ENCODE data around the gene ERN1. TPM values are rescaled to one million over a fixed set of nuclear protein-coding genes. Genes with fewer than 3 reads are reported as not detected.
A peak's percentile ranks its signal among the peaks of the same experiment; 100 is the strongest.

ERN1 gene
- polyA plus RNA-seq, 3 donors = 11.0 to 27.5 (median 13.7) TPM

DNA sequence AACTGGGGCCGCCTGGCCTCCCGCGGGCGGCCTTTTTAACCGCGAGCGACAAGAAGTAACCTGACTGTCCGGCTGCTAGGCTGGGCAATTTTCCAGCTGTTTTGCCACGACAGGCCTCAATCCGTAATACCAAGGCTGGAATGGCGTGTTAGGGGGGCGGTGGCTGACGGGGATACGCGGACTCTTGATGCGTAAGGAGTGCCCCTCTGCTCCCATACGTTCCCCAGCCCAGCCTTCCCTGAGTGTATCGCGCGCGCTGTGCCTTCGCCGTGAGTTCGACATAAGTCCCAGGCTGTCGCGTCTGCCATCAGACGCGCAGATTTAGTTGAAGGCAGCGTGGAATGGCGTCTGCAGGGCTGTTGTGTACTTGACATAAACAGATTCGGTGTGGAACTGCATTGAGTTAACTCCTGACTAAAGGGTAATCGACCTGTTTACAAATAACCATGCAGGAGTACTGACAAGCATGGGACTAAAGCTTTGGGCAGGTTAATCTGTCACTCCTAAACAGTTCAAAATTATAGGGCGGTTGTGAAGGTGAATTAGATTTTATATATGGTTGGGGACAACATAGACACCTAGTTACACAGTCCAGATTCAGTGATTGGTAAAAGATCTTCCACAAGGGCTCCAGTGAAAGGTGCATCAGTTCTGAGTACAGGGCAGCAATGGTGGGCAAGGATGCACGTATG is 16.6 kb upstream of the ERN1 start:
- H3K79me2 ChIP-seq (ENCODE audit: insufficient read depth, low read length) = peaks cover 24% of the 10 kb centered on the region
- H3K4me3 ChIP-seq (replicated peaks in 1 of 3; ENCODE audit: low read depth in 2 of 3, low read length in 3 of 3) = peak overlapping the region; percentile 72 to 95 (median 93)
- peaks cover 0 to 20% of the 10 kb centered on the region in 2 donors for H3K36me3 ChIP-seq (replicated peaks in 1 of 2; ENCODE audit: control insufficient read depth in 1 of 2, insufficient read depth in 2 of 2, low read length in 2 of 2)
- H3K4me2 ChIP-seq (replicated peaks; ENCODE audit: extremely low read depth, low read length, poor library complexity, severe bottlenecking) = peak overlapping the region; percentile 79
- H3K9me3 ChIP-seq (replicated peaks in 1 of 2; ENCODE audit: control insufficient read depth in 1 of 2, insufficient read depth in 1 of 2, low read length in 2 of 2) = no peaks in the 10 kb centered on the region
- Mint-ChIP-seq H3K27ac (no peak overlapping the region), H3K27me3 (ENCODE audit: low read depth in 3 of 3) (no peaks in the 10 kb centered on the region), H3K4me1 (peaks cover 24% of the 10 kb centered on the region), H3K9me3 (no peaks in the 10 kb centered on the region), H3K36me3 (peaks cover 12 to 19% of the 10 kb centered on the region in 2 donors), H3K4me3 (no peak overlapping the region)
- peaks cover 4% of the 10 kb centered on the region for H4K20me1 ChIP-seq (ENCODE audit: insufficient read depth, low read length)
- TF ChIP-seq, protein P1, sequence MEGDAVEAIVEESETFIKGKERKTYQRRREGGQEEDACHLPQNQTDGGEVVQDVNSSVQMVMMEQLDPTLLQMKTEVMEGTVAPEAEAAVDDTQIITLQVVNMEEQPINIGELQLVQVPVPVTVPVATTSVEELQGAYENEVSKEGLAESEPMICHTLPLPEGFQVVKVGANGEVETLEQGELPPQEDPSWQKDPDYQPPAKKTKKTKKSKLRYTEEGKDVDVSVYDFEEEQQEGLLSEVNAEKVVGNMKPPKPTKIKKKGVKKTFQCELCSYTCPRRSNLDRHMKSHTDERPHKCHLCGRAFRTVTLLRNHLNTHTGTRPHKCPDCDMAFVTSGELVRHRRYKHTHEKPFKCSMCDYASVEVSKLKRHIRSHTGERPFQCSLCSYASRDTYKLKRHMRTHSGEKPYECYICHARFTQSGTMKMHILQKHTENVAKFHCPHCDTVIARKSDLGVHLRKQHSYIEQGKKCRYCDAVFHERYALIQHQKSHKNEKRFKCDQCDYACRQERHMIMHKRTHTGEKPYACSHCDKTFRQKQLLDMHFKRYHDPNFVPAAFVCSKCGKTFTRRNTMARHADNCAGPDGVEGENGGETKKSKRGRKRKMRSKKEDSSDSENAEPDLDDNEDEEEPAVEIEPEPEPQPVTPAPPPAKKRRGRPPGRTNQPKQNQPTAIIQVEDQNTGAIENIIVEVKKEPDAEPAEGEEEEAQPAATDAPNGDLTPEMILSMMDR (IDR thresholded peaks at IDR 0.05) = no peak
- H3K4me1 ChIP-seq (ENCODE audit: control insufficient read depth in 1 of 2, insufficient read depth in 2 of 2, low read length in 2 of 2) = peaks cover 26 to 29% of the 10 kb centered on the region in 2 donors
- intact Hi-C loops (cut with micrococcal nuclease) = loop anchor here in 1 of 2 donors (5.0 kb wide), 3 partner anchors 36 to 136 kb away; partner anchors contain the start of gene TEX2
- H3K27ac ChIP-seq (ENCODE audit: low read depth in 1 of 2, low read length in 2 of 2) = peak overlapping the region; percentile 66 to 85
- WGBS (ENCODE audit: insufficient coverage) = under 1% methylated on average over 30 of the region's 34 CpGs
- H3K27me3 ChIP-seq (ENCODE audit: control insufficient read depth in 2 of 2, insufficient read depth in 2 of 2, low read length in 2 of 2) = no peaks in the 10 kb centered on the region
- H2AFZ ChIP-seq (ENCODE audit: insufficient read depth, low read depth, low read length, poor library complexity, severe bottlenecking) = peak overlapping the region; percentile 85
- DNase-seq = peak; percentile 19 to 31 (median 22)
- peak overlapping the region; percentile 79 for H3K9ac ChIP-seq (ENCODE audit: insufficient read depth, low read length, poor library complexity, severe bottlenecking)

DNA sequence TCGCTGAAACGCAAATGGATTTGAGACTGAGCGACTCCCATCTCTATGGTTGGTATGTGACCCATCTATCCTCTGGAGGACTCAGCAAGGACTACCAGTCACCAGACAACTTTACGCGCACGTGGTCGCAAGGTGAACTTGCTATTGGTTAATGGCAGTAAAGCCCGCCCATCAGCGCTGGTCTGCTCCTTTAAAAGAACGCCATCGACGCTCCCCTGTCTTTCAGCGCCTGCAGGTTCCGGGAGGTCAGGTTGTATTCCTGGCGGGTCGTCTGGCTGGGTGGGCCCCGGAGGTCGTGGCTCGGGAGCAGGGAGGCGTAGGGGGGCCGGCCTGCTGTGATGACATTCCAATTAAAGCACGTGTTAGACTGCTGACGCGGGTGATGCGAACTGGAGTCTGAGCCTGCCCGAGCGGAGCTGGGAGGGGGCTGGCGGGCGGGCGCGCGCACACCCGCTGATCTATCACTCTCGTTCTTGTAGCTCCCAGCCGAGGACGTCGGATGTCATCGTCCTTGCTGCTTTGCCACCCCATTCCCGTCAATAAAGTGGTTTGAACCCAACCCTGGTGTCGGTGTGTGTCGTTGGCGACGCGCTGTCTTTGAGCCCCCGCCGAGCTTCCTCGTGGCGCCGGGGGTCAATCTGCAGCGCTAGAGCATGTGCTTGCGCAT is 15.9 kb upstream of the ERN1 start:
- DNase-seq = peak; percentile 97 to 100 (median 98)
- H3K36me3 Mint-ChIP-seq = peaks cover 10 to 13% of the 10 kb centered on the region in 2 donors
- peaks cover 24% of the 10 kb centered on the region for H3K79me2 ChIP-seq (ENCODE audit: insufficient read depth, low read length)
- no peaks in the 10 kb centered on the region for H3K9me3 ChIP-seq (replicated peaks in 1 of 2; ENCODE audit: control insufficient read depth in 1 of 2, insufficient read depth in 1 of 2, low read length in 2 of 2)
- no peaks in the 10 kb centered on the region for H3K27me3 ChIP-seq (ENCODE audit: control insufficient read depth in 2 of 2, insufficient read depth in 2 of 2, low read length in 2 of 2)
- peak overlapping the region; percentile 79 for H3K4me2 ChIP-seq (replicated peaks; ENCODE audit: extremely low read depth, low read length, poor library complexity, severe bottlenecking)
- peak overlapping the region; percentile 66 to 85 for H3K27ac ChIP-seq (ENCODE audit: low read depth in 1 of 2, low read length in 2 of 2)
- peak overlapping the region; percentile 79 for H3K9ac ChIP-seq (ENCODE audit: insufficient read depth, low read length, poor library complexity, severe bottlenecking)
- H3K9me3 Mint-ChIP-seq = no peaks in the 10 kb centered on the region
- TF ChIP-seq, protein P1 (IDR thresholded peaks at IDR 0.05) = no peak
- H2AFZ ChIP-seq (ENCODE audit: insufficient read depth, low read depth, low read length, poor library complexity, severe bottlenecking) = peak overlapping the region; percentile 85
- peaks cover 4% of the 10 kb centered on the region for H4K20me1 ChIP-seq (ENCODE audit: insufficient read depth, low read length)
- intact Hi-C loops (cut with micrococcal nuclease) = loop anchor here in 1 of 2 donors (5.0 kb wide), 3 partner anchors 36 to 136 kb away; partner anchors contain the start of gene TEX2
- H3K4me3 ChIP-seq (replicated peaks in 1 of 3; ENCODE audit: low read depth in 2 of 3, low read length in 3 of 3) = peak overlapping the region; percentile 72 to 95 (median 93)
- peaks cover 24% of the 10 kb centered on the region for H3K4me1 Mint-ChIP-seq
- H3K27me3 Mint-ChIP-seq (ENCODE audit: low read depth in 3 of 3) = no peaks in the 10 kb centered on the region
- peaks cover 25 to 28% of the 10 kb centered on the region in 2 donors for H3K4me1 ChIP-seq (ENCODE audit: control insufficient read depth in 1 of 2, insufficient read depth in 2 of 2, low read length in 2 of 2)
- peaks cover 0 to 14% of the 10 kb centered on the region in 2 donors for H3K36me3 ChIP-seq (replicated peaks in 1 of 2; ENCODE audit: control insufficient read depth in 1 of 2, insufficient read depth in 2 of 2, low read length in 2 of 2)
- H3K4me3 Mint-ChIP-seq = no peak overlapping the region
- WGBS (ENCODE audit: insufficient coverage) = 0% methylated on average over 51 of the region's 51 CpGs
- H3K27ac Mint-ChIP-seq = no peak overlapping the region
